GM12801 (cell line): ENCODE measurements around the gene PDE12.

Experiments
- TF ChIP-seq, protein P1 (sequence below): IDR thresholded peaks from one replicate; pipeline ENCODE4 v1.5.1; 2011; ENCODE audit warnings: control low read depth; ENCODE audit not compliant: insufficient read length; ENCODE audit errors: extremely low read depth

The PDE12 gene

DNA sequence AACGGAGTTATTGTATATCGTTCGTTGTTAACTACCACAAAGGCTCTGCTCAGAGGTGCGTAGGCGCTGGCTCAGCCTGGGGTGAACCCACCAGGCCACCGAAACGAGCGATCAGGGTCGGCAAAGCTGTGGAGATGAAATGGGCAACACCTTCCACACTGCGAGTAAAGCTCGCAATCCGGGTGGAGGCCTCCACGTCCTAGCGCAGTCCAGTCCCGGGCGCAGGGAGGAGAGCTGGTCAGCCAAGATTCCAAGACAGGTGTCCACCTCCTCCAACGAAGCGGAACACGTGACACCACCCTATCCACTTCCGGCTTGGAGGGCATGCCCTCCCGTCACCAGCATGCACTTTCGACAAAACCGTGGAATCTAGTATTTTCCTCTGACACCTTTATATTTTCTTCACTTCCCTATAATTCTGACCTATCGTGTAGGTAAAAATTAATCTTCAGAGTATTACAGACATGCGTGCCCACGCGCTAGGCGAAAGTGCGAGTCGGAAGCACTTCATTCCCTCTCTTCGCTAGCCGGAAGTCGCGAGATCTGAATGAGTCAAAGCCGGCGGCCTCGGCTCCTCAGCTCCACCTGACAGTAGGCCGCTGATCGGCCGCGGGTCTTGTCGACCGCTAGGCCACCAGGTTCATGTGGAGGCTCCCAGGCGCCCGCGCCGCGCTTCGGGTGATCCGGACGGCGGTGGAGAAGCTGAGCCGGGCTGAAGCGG is at the start of gene PDE12:
PDE12 (plus strand) TSS at position 537 of the 721 bp plus-strand sequence; CDS start at position 643, 106 bp downstream.
- TF ChIP-seq, protein P1, sequence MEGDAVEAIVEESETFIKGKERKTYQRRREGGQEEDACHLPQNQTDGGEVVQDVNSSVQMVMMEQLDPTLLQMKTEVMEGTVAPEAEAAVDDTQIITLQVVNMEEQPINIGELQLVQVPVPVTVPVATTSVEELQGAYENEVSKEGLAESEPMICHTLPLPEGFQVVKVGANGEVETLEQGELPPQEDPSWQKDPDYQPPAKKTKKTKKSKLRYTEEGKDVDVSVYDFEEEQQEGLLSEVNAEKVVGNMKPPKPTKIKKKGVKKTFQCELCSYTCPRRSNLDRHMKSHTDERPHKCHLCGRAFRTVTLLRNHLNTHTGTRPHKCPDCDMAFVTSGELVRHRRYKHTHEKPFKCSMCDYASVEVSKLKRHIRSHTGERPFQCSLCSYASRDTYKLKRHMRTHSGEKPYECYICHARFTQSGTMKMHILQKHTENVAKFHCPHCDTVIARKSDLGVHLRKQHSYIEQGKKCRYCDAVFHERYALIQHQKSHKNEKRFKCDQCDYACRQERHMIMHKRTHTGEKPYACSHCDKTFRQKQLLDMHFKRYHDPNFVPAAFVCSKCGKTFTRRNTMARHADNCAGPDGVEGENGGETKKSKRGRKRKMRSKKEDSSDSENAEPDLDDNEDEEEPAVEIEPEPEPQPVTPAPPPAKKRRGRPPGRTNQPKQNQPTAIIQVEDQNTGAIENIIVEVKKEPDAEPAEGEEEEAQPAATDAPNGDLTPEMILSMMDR: no peak

DNA sequence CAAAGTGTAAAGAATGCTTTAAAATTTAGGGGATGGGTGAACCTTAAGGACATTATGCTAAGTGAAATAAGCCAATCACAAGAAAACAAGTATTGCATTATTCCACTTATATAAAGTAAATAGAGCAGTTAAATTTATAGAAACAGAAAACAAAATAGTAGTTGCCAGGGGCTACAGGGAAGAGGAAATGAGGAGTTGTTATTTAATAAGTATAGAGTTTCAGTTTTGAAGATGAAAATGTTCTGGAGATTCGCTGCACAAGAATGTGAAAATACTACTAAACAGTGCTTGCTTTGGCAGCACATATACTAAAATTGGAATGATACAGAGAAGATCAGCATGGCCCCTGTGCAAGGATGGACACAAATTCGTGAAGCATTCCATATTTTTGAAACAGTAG is 43.9 kb upstream of the PDE12 start:
- TF ChIP-seq, protein P1: no peak

- TF ChIP-seq, protein P1: no peak
Measured at GRCh38 chr3:57518276-57518915, 37.7 kb upstream of the PDE12 start.

DNA sequence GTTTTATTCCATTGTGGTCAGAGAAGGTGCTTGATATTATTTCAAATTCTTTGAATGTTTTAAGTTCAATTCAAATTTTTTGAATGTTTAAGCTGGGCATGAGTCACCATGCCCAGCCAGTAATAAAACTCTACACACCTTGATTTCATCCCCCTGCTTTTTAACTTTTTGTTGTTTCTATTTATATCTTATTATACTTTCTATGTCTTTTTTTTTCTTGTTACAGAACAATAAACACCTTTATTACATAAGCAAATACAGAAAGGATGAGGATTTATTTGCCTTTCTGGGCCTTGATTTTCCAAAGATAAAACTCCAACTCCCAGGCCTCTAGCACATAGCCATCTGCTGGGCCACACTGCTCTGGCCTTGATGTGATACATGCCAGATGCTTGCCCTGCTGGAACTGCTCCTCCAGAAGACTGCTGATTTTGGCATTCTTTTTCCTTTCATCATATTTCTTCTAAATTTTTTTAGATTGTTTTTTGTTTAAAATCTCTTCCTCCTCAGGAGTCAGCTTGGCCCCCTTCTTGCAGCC is 25.9 kb upstream of the PDE12 start:
- TF ChIP-seq, protein P1: no peak

DNA sequence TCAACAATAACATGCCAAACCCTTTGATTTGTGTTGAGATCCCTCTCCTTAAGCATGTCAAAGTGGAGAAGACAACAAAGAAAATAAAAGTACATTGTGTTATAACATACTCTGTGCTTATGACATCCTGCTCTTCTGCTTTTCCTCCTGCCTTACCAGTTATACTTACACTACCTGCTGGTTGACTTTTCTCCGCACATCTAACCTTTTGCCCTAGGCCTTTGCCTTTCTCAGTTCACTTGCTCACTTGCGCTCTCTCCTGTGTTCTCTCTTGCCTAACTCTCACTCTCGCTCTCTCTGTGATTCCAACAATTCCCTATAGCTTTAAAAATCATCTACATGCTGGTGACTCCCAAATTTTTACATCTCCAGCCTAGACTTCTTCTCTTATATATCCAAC is 17.6 kb upstream of the PDE12 start:
- TF ChIP-seq, protein P1: no peak

DNA sequence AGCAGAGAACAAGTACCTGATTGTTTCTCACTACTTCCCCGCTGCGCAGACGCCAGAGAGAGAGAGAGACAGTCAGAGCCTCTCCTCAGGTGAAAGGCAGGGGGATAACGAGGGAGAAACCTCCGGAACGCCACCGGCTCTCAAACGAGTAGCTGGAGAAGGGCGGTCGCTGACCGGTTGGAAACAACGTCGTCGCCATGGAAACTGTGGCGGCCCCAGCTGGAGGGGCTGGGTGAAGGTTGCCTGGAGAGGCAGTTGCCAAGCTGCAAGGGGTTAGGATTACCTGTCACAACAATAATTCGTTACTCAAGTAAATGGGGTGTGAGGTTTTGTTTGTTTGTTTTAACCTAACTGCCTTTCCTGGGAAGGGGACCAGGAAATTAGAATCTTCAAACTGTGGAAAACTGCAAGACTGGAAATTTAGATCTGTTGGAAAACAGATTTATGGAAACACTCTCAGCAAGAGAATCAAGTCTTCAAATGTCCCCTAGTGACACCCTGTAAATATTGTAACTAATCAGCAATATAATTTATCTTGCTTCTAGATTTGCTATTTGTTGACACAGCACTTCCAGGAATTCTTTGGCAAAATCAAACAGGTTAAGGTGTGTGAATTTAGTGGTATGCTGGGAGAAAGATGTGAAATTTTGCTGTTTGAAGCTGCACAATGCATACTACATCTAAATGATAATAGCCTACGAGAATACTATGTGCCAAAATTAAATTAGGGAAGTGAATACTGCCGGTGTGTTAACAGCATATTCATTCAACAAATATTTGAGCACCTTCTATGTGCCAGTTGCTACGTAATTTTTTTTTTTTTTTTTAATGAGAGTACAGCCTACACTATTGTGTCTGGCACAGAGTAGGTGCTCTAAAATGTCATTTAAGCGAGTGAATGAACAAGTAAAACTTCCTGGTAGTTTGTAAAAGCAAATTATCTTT is 11.6 kb upstream of the PDE12 start, which contains the start of gene DNAH12:
DNAH12 (minus strand) TSS at position 164 of the 945 bp plus-strand sequence. CDS start 1,474 bp downstream, outside the sequence.
- TF ChIP-seq, protein P1: no peak
